Activated naive CD8-positive, alpha-beta T cell treated with anti-CD3 and anti-CD28 coated beads, Interleukin-2, amount 10 ng/mL, durations not matched to agents 7 days and 5 days (primary cell): ENCODE data around the gene RNF187. TPM values are rescaled to one million over a fixed set of nuclear protein-coding genes. Genes with fewer than 3 reads are reported as not detected.
"Not testable (repeated sequence)": the region's sequence is repeated elsewhere in the genome, so short reads cannot be mapped to it uniquely, and the experiment has no call there.

Source experiments
- ATAC-seq: fragments of 150-1000 bp; cut with Tn5 transposase; one replicate; pipeline ENCODE4 v1.10.0; 2021; ENCODE audit warnings: low read depth, moderate library complexity
- POLR2A ChIA-PET: fragments of 350-600 bp; sonication (Branson Sonifier 250); formaldehyde crosslinking; loops from one replicate; lab custom pipeline; 2021; ENCODE audit warnings: antibody characterized with exemption; lab: Charles Lee
- DNase-seq: peaks from one replicate; pipeline ENCODE4 v3.0.0; 2021
- H3K27ac Mint-ChIP-seq: one replicate; pipeline ENCODE4 v1.8.0; 2022; ENCODE audit warnings: mild to moderate bottlenecking, mixed read lengths
- H3K27me3 Mint-ChIP-seq: one replicate; pipeline ENCODE4 v1.8.0; 2022; ENCODE audit warnings: mild to moderate bottlenecking, moderate library complexity, mixed read lengths
- H3K36me3 Mint-ChIP-seq: one replicate; pipeline ENCODE4 v1.8.0; 2021; ENCODE audit warnings: mild to moderate bottlenecking, mixed read lengths
- H3K4me1 Mint-ChIP-seq: one replicate; pipeline ENCODE4 v1.8.0; 2021; ENCODE audit warnings: mixed read lengths
- H3K4me3 Mint-ChIP-seq: one replicate; pipeline ENCODE4 v1.8.0; 2022; ENCODE audit warnings: mild to moderate bottlenecking, moderate library complexity, mixed read lengths
- H3K9me3 Mint-ChIP-seq: one replicate; pipeline ENCODE4 v1.8.0; 2021; ENCODE audit warnings: mixed read lengths
- total RNA-seq, 2 experiments: library from RNA; stranded (reverse); gene quantifications; one replicate each; pipeline ENCODE4 v1.2.3, GENCODE V29; 2021

RNF187 gene
- total RNA-seq, 2 experiments from 2014 or later = 128 to 143 TPM

GRCh38 chr1:228494391-228494790, 7.2 kb downstream of the RNF187 start:
- Mint-ChIP-seq H3K4me1 (peaks cover 35% of the 10 kb centered on the region), H3K36me3 (peaks cover 48% of the 10 kb centered on the region), H3K9me3 (no peaks in the 10 kb centered on the region), H3K27me3 (no peaks in the 10 kb centered on the region), H3K4me3 (no peak overlapping the region), H3K27ac (no peak overlapping the region)
- POLR2A ChIA-PET = no interaction called here
- no peak for ATAC-seq
- no peak for DNase-seq

GRCh38 chr1:228494970-228495853, 8.0 kb downstream of the RNF187 start:
- POLR2A ChIA-PET = no interaction called here
- H3K9me3 Mint-ChIP-seq = no peaks in the 10 kb centered on the region
- no peaks in the 10 kb centered on the region for H3K27me3 Mint-ChIP-seq
- peaks cover 45% of the 10 kb centered on the region for H3K36me3 Mint-ChIP-seq
- no peak overlapping the region for H3K27ac Mint-ChIP-seq
- H3K4me1 Mint-ChIP-seq = peaks cover 33% of the 10 kb centered on the region
- DNase-seq (peak; percentile 20), ATAC-seq (no peak)
- no peak overlapping the region for H3K4me3 Mint-ChIP-seq

GRCh38 chr1:228496084-228496483, 8.9 kb downstream of the RNF187 start:
- H3K27ac Mint-ChIP-seq = no peak overlapping the region
- no peak for ATAC-seq
- peaks cover 39% of the 10 kb centered on the region for H3K36me3 Mint-ChIP-seq
- POLR2A ChIA-PET = no interaction called here
- H3K4me3 Mint-ChIP-seq = no peak overlapping the region
- DNase-seq = no peak
- peaks cover 32% of the 10 kb centered on the region for H3K4me1 Mint-ChIP-seq
- no peaks in the 10 kb centered on the region for H3K27me3 Mint-ChIP-seq
- H3K9me3 Mint-ChIP-seq = no peaks in the 10 kb centered on the region

GRCh38 chr1:228496494-228496893, 9.3 kb downstream of the RNF187 start:
- Mint-ChIP-seq H3K36me3 (peaks cover 37% of the 10 kb centered on the region), H3K9me3 (no peaks in the 10 kb centered on the region), H3K27ac (no peak overlapping the region), H3K27me3 (no peaks in the 10 kb centered on the region), H3K4me3 (no peak overlapping the region), H3K4me1 (peaks cover 35% of the 10 kb centered on the region)
- ATAC-seq (no peak), DNase-seq (no peak)
- POLR2A ChIA-PET = no interaction called here

GRCh38 chr1:228497206-228497605, 10.0 kb downstream of the RNF187 start:
- POLR2A ChIA-PET = interaction anchor here (1.5 kb wide), 1 partner anchor 10 kb away, joined by 5 read pairs; the partner anchor contains the start of gene RNF187
- ATAC-seq (no peak), DNase-seq (no peak)

GRCh38 chr1:228497817-228498216, 10.6 kb downstream of the RNF187 start:
- peaks cover 34% of the 10 kb centered on the region for H3K4me1 Mint-ChIP-seq
- H3K36me3 Mint-ChIP-seq = peaks cover 29% of the 10 kb centered on the region
- H3K4me3 Mint-ChIP-seq = no peak overlapping the region
- no peak overlapping the region for H3K27ac Mint-ChIP-seq
- no peaks in the 10 kb centered on the region for H3K9me3 Mint-ChIP-seq
- no peaks in the 10 kb centered on the region for H3K27me3 Mint-ChIP-seq
- POLR2A ChIA-PET = interaction anchor here (0.8 to 1.5 kb wide), 3 partner anchors 11 to 40 kb away, joined by 3 to 5 read pairs (median 4); partner anchors contain the start of gene RNF187
- DNase-seq = no peak
- ATAC-seq = no peak

More at GRCh38 chr1:228497206-228497605, 10.0 kb downstream of the RNF187 start:
- no peak overlapping the region for H3K4me3 Mint-ChIP-seq
- H3K27ac Mint-ChIP-seq = peak overlapping the region; percentile 34
- no peaks in the 10 kb centered on the region for H3K9me3 Mint-ChIP-seq
- peaks cover 31% of the 10 kb centered on the region for H3K36me3 Mint-ChIP-seq
- H3K4me1 Mint-ChIP-seq = peaks cover 34% of the 10 kb centered on the region
- H3K27me3 Mint-ChIP-seq = no peaks in the 10 kb centered on the region

GRCh38 chr1:228500143-228500734, 13.1 kb downstream of the RNF187 start:
- ATAC-seq = peak; percentile 9
- Mint-ChIP-seq H3K27ac (peak overlapping the region; percentile 71), H3K27me3 (peaks cover 2% of the 10 kb centered on the region), H3K4me1 (peaks cover 32% of the 10 kb centered on the region), H3K9me3 (no peaks in the 10 kb centered on the region), H3K36me3 (peaks cover 15% of the 10 kb centered on the region), H3K4me3 (peak overlapping the region; percentile 76)
- DNase-seq = no peak
- POLR2A ChIA-PET = interaction anchor here (1.4 to 3.3 kb wide), 6 partner anchors 10 to 43 kb away, joined by 4 to 31 read pairs (median 12); partner anchors contain the start of gene RNF187

- Mint-ChIP-seq H3K9me3 (no peaks in the 10 kb centered on the region), H3K4me3 (peak overlapping the region; percentile 76), H3K27ac (peak overlapping the region; percentile 68), H3K4me1 (peaks cover 32% of the 10 kb centered on the region), H3K36me3 (peaks cover 10% of the 10 kb centered on the region), H3K27me3 (peaks cover 2% of the 10 kb centered on the region)
- DNase-seq = peak; percentile 86
- POLR2A ChIA-PET = interaction anchor here (0.8 to 3.3 kb wide), 8 partner anchors 11 to 94 kb away, joined by 4 to 31 read pairs (median 6); partner anchors contain the start of genes RNF187 and TRIM11
- peak; percentile 96 for ATAC-seq
These were observed 14.0 kb downstream of the RNF187 start for GRCh38 chr1:228500901-228501871.

- Mint-ChIP-seq H3K36me3 (peaks cover 7% of the 10 kb centered on the region), H3K4me1 (peaks cover 32% of the 10 kb centered on the region), H3K9me3 (no peaks in the 10 kb centered on the region), H3K4me3 (no peak overlapping the region), H3K27me3 (peaks cover 2% of the 10 kb centered on the region), H3K27ac (no peak overlapping the region)
- no peak for DNase-seq
- POLR2A ChIA-PET = interaction anchor here (3.0 to 3.3 kb wide), 3 partner anchors 16 to 45 kb away, joined by 17 to 31 read pairs (median 27); partner anchors contain the start of gene RNF187
- no peak for ATAC-seq
These were observed 15.3 kb downstream of the RNF187 start for GRCh38 chr1:228502522-228502921.

- H3K27me3 Mint-ChIP-seq = peaks cover 20% of the 10 kb centered on the region
- H3K36me3 Mint-ChIP-seq, DNase-seq, H3K9me3 Mint-ChIP-seq, POLR2A ChIA-PET, H3K27ac Mint-ChIP-seq, ATAC-seq, H3K4me3 Mint-ChIP-seq: not testable (repeated sequence)
- peaks cover 21% of the 10 kb centered on the region for H3K4me1 Mint-ChIP-seq
These were observed 18.8 kb downstream of the RNF187 start for GRCh38 chr1:228505944-228506343.

- ATAC-seq = no peak
- POLR2A ChIA-PET = no interaction called here
- Mint-ChIP-seq H3K4me1 (peaks cover 27% of the 10 kb centered on the region), H3K27ac (no peak overlapping the region), H3K36me3 (no peaks in the 10 kb centered on the region), H3K4me3 (no peak overlapping the region), H3K9me3 (peaks cover 1% of the 10 kb centered on the region), H3K27me3 (peaks cover 23% of the 10 kb centered on the region)
- no peak for DNase-seq
These were observed 20.9 kb downstream of the RNF187 start for GRCh38 chr1:228507961-228508652.

- Mint-ChIP-seq H3K27ac (no peak overlapping the region), H3K9me3 (peaks cover 1% of the 10 kb centered on the region), H3K4me1 (peaks cover 28% of the 10 kb centered on the region), H3K27me3 (peaks cover 23% of the 10 kb centered on the region), H3K4me3 (no peak overlapping the region), H3K36me3 (no peaks in the 10 kb centered on the region)
- no peak for DNase-seq
- POLR2A ChIA-PET = no interaction called here
- ATAC-seq = no peak
These were observed 21.7 kb downstream of the RNF187 start for GRCh38 chr1:228508840-228509415.
